Measurements from ENCODE around the gene ACAP2.

DNA sequence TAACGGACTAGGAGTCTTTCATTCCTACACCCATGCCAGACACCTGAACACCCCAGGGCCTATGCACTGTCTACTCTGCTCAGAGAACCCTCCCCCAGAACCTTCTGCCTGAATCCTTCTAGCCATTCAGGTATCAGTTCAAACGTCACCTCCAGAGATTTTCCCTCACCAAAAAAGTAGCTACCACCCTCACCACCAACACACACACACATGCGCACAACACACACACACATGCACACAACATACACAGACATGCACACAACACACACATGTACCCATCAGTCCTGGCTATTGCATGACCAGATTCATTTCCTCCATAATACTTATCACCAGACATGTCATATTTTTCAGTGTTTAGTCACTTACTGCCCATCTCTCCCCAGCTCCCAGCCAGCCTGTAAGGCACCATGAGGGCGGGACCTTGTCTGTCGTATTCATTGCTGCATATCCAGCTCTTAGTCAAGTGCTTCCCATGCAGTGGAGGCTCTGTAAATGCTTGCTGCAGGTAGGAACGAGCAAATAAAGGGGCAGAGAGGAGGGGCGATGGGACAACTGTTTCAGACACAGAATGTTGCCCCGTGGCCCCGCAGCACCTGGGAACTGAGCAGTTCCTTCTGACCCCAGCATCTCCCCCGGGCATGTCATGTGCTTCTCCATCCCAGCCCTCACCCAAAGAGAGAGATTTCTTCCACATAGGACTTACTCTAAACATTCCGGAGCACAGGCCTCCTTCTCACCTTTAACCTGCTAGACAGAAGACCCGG lies 201.0 kb downstream of the ACAP2 start:
- TF ChIP-seq, protein P1, sequence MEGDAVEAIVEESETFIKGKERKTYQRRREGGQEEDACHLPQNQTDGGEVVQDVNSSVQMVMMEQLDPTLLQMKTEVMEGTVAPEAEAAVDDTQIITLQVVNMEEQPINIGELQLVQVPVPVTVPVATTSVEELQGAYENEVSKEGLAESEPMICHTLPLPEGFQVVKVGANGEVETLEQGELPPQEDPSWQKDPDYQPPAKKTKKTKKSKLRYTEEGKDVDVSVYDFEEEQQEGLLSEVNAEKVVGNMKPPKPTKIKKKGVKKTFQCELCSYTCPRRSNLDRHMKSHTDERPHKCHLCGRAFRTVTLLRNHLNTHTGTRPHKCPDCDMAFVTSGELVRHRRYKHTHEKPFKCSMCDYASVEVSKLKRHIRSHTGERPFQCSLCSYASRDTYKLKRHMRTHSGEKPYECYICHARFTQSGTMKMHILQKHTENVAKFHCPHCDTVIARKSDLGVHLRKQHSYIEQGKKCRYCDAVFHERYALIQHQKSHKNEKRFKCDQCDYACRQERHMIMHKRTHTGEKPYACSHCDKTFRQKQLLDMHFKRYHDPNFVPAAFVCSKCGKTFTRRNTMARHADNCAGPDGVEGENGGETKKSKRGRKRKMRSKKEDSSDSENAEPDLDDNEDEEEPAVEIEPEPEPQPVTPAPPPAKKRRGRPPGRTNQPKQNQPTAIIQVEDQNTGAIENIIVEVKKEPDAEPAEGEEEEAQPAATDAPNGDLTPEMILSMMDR (IDR thresholded peaks at IDR 0.05) = no peak
- TF ChIP-seq POLR2A (IDR thresholded peaks at IDR 0.05) = no peak
